SKM-1 treated with dmso at 0.1 percent for 144 hours (cell line): ENCODE measurements around the gene CGB5.

Experiments
- DNase-seq: peaks from one replicate; lab custom pipeline; 2025; ENCODE audit not compliant: unreplicated experiment; lab: John Stamatoyannopoulos, UW

Gene CGB5

GRCh38 chr19:49085020-49085867 is 41.6 kb downstream of the CGB5 start, which contains the start of gene SNRNP70:
Gene SNRNP70 (plus strand): TSS chr19:49085451. CDS start chr19:49086415, 964 bp downstream.
- DNase-seq, result peak; percentile 80

- DNase-seq, result no peak
These were observed 42.2 kb downstream of the CGB5 start for GRCh38 chr19:49085868-49086232.

GRCh38 chr19:49086296-49086695 is 42.6 kb downstream of the CGB5 start:
- DNase-seq, result no peak

GRCh38 chr19:49091391-49092038 is 47.9 kb downstream of the CGB5 start:
- DNase-seq, result no peak

- no peak for DNase-seq
These were observed 49.0 kb downstream of the CGB5 start for GRCh38 chr19:49092686-49093085.
